Astrocyte (in vitro differentiated cells and primary cell): ENCODE results near the gene TRIAP1. TPM values are rescaled to one million over a fixed set of nuclear protein-coding genes. Genes with fewer than 3 reads are reported as not detected.
A peak's percentile ranks its signal among the peaks of the same experiment; 100 is the strongest.

ENCODE experiments used
- DNase-seq: peaks from one replicate; pipeline ENCODE4 v3.0.0-alpha.2; 2010; ENCODE audit warnings: low read depth
- FAIRE-seq: peaks from 2 replicates; lab custom pipeline; 2011; peaks lifted over from hg19 to GRCh38; lab: Jason Lieb, UNC
- H2AFZ ChIP-seq: 2 replicates; pipeline ENCODE4 v1.6.0; 2012; ENCODE audit warnings: low read depth, low read length, inconsistent platforms
- H3K27ac ChIP-seq: 2 replicates; pipeline ENCODE4 v1.5.1; 2011; ENCODE audit warnings: low read depth, low read length, inconsistent platforms
- H3K27me3 ChIP-seq: 2 replicates; pipeline ENCODE4 v1.6.0; 2011; ENCODE audit warnings: low read length, inconsistent platforms; ENCODE audit not compliant: insufficient read depth
- H3K36me3 ChIP-seq: 2 replicates; pipeline ENCODE4 v1.5.1; 2011; ENCODE audit warnings: low read length, inconsistent platforms; ENCODE audit not compliant: insufficient read depth
- H3K4me1 ChIP-seq: 2 replicates; pipeline ENCODE4 v1.5.1; 2011; ENCODE audit warnings: low read length, inconsistent platforms; ENCODE audit not compliant: insufficient read depth
- H3K4me2 ChIP-seq: 2 replicates; pipeline ENCODE4 v1.6.0; 2012; ENCODE audit warnings: low read length, inconsistent platforms
- H3K4me3 ChIP-seq: 2 replicates; pipeline ENCODE4 v1.5.1; 2011; ENCODE audit warnings: low read depth, mild to moderate bottlenecking, low read length, inconsistent platforms; ENCODE audit not compliant: insufficient read depth
- H3K79me2 ChIP-seq: 2 replicates; pipeline ENCODE4 v1.6.0; 2012; ENCODE audit warnings: mild to moderate bottlenecking, low read length, inconsistent platforms; ENCODE audit not compliant: insufficient read depth
- H3K9ac ChIP-seq: 2 replicates; pipeline ENCODE4 v1.6.0; 2012; ENCODE audit warnings: mild to moderate bottlenecking, low read length, inconsistent platforms
- H3K9me3 ChIP-seq: 2 replicates; pipeline ENCODE4 v1.5.1; 2012; ENCODE audit warnings: low read depth, mild to moderate bottlenecking, low read length, inconsistent platforms; ENCODE audit not compliant: insufficient read depth
- H4K20me1 ChIP-seq: 2 replicates; pipeline ENCODE4 v1.6.0; 2012; ENCODE audit warnings: low read length, inconsistent platforms; ENCODE audit not compliant: insufficient read depth
- H3K27ac Mint-ChIP-seq: one replicate; pipeline ENCODE4 v1.8.0; 2021; ENCODE audit warnings: mild to moderate bottlenecking, mixed read lengths; ENCODE audit not compliant: unreplicated experiment
- H3K27me3 Mint-ChIP-seq: one replicate; pipeline ENCODE4 v1.8.0; 2021; ENCODE audit warnings: low read depth, mixed read lengths; ENCODE audit not compliant: unreplicated experiment
- H3K36me3 Mint-ChIP-seq: one replicate; pipeline ENCODE4 v1.8.0; 2021; ENCODE audit warnings: low read depth, mixed read lengths; ENCODE audit not compliant: unreplicated experiment
- H3K4me1 Mint-ChIP-seq: one replicate; pipeline ENCODE4 v1.8.0; 2021; ENCODE audit warnings: low read depth, mixed read lengths; ENCODE audit not compliant: unreplicated experiment
- H3K4me3 Mint-ChIP-seq: one replicate; pipeline ENCODE4 v1.8.0; 2021; ENCODE audit warnings: mild to moderate bottlenecking, moderate library complexity, mixed read lengths; ENCODE audit not compliant: unreplicated experiment
- H3K9me3 Mint-ChIP-seq: one replicate; pipeline ENCODE4 v1.8.0; 2021; ENCODE audit warnings: mild to moderate bottlenecking, mixed read lengths; ENCODE audit not compliant: unreplicated experiment
- EZH2 ChIP-seq: IDR thresholded peaks from 2 replicates; pipeline ENCODE4 v1.6.1; 2012; ENCODE audit warnings: mild to moderate bottlenecking, low read length, inconsistent platforms; ENCODE audit not compliant: insufficient read depth
- total RNA-seq: library from RNA; stranded (reverse); gene quantifications from 2 replicates; pipeline ENCODE4 v1.2.1, GENCODE V29; 2021
- TF ChIP-seq, protein P1 (sequence below): IDR thresholded peaks from 2 replicates; pipeline ENCODE4 v1.5.1; 2011; ENCODE audit warnings: low read depth, mild to moderate bottlenecking, inconsistent platforms, low read length, moderate library complexity; ENCODE audit not compliant: insufficient read depth

TRIAP1 gene
- total RNA-seq, 1 donor from 2014 or later = 54.0 TPM

DNA sequence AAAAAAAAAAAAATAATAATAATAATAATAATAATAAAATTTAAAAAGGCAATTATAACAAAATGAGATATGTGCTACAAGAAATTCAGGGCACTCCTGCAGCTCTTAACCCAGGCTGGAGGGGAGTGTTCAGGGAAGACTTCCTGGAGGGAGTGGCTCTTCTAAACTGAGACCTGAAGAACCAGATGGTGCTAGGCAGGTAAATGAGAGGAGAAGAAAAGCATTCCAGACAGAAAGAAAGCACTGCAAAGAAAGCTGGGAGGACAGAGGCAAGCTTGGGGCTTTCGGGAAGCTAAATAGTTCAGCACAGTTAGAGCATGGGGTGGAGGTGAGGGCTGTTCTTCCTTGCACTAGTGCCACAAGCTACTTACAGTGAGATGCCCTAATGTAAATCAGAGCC lies 33.3 kb upstream of the TRIAP1 start:
- H2AFZ ChIP-seq = no peak overlapping the region
- no peak for FAIRE-seq
- DNase-seq = no peak
- peaks cover 5% of the 10 kb centered on the region for H3K4me1 ChIP-seq
- H3K9ac ChIP-seq = no peak overlapping the region
- no peak overlapping the region for H3K4me3 Mint-ChIP-seq
- peaks cover 5% of the 10 kb centered on the region for H4K20me1 ChIP-seq
- peaks cover 16% of the 10 kb centered on the region for H3K4me1 Mint-ChIP-seq
- peaks cover 8% of the 10 kb centered on the region for H3K36me3 Mint-ChIP-seq
- H3K9me3 ChIP-seq = no peaks in the 10 kb centered on the region
- no peaks in the 10 kb centered on the region for H3K27me3 Mint-ChIP-seq
- H3K9me3 Mint-ChIP-seq = no peaks in the 10 kb centered on the region
- H3K27ac Mint-ChIP-seq = no peak overlapping the region
- H3K79me2 ChIP-seq = peaks cover 4% of the 10 kb centered on the region
- no peaks in the 10 kb centered on the region for H3K36me3 ChIP-seq
- no peak overlapping the region for H3K27ac ChIP-seq
- H3K4me3 ChIP-seq = no peak overlapping the region
- TF ChIP-seq, protein P1, sequence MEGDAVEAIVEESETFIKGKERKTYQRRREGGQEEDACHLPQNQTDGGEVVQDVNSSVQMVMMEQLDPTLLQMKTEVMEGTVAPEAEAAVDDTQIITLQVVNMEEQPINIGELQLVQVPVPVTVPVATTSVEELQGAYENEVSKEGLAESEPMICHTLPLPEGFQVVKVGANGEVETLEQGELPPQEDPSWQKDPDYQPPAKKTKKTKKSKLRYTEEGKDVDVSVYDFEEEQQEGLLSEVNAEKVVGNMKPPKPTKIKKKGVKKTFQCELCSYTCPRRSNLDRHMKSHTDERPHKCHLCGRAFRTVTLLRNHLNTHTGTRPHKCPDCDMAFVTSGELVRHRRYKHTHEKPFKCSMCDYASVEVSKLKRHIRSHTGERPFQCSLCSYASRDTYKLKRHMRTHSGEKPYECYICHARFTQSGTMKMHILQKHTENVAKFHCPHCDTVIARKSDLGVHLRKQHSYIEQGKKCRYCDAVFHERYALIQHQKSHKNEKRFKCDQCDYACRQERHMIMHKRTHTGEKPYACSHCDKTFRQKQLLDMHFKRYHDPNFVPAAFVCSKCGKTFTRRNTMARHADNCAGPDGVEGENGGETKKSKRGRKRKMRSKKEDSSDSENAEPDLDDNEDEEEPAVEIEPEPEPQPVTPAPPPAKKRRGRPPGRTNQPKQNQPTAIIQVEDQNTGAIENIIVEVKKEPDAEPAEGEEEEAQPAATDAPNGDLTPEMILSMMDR = no peak
- no peak for TF ChIP-seq EZH2
- H3K4me2 ChIP-seq = no peak overlapping the region
- no peaks in the 10 kb centered on the region for H3K27me3 ChIP-seq

DNA sequence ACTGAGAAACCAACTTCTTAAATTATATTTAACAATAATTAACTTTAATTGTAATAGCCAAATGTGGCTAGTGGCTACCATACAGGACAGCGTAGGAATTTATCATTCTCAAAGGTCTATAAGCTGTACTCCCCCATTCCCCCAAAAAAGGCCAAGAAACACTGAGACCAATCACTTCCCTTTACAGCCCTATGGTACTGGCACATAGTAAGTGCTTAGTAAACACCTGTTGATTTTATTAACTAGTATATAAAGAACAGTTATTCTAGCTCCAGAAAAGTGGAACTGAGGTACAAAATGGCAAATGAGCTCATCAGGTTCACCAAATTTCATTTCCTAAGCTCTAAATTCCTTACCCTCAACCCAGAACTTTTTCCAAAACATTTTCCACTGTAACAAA lies 29.5 kb upstream of the TRIAP1 start:
- Histone ChIP-seq H2AFZ (no peak overlapping the region), H3K36me3 (no peaks in the 10 kb centered on the region), H3K27ac (no peak overlapping the region), H3K4me2 (no peak overlapping the region), H3K9me3 (no peaks in the 10 kb centered on the region), H3K79me2 (peaks cover 16% of the 10 kb centered on the region), H3K4me3 (no peak overlapping the region), H3K9ac (no peak overlapping the region), H3K27me3 (no peaks in the 10 kb centered on the region), H3K4me1 (peaks cover 8% of the 10 kb centered on the region), H4K20me1 (peaks cover 15% of the 10 kb centered on the region)
- Mint-ChIP-seq H3K27me3 (no peaks in the 10 kb centered on the region), H3K4me1 (peaks cover 28% of the 10 kb centered on the region), H3K27ac (no peak overlapping the region), H3K9me3 (no peaks in the 10 kb centered on the region), H3K36me3 (no peaks in the 10 kb centered on the region), H3K4me3 (no peak overlapping the region)
- FAIRE-seq (no peak), DNase-seq (no peak)
- TF ChIP-seq, protein P1 = no peak
- no peak for TF ChIP-seq EZH2

DNA sequence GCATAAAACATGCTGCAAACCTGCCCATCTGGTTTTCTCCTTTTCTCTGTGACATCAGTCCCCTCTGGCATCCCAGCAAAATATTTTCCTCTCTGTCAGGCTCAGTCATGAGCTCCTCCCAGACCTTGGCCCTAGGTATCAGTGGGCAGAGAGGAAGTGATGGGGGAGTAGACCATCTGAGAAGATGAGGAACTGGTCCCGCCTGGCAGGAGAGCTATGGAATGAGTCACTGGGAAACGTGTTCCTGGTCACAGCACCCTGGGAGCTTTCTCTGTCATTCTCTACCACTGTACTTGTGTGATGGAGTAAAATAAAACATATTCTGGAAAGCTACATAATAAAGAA lies 28.4 kb upstream of the TRIAP1 start:
- Histone ChIP-seq H3K27ac (no peak overlapping the region), H3K9ac (no peak overlapping the region), H3K9me3 (no peaks in the 10 kb centered on the region), H2AFZ (no peak overlapping the region), H3K4me3 (no peak overlapping the region), H4K20me1 (peaks cover 12% of the 10 kb centered on the region), H3K27me3 (no peaks in the 10 kb centered on the region), H3K4me1 (peaks cover 8% of the 10 kb centered on the region), H3K36me3 (no peaks in the 10 kb centered on the region), H3K4me2 (peak overlapping the region; percentile 62), H3K79me2 (peaks cover 26% of the 10 kb centered on the region)
- Mint-ChIP-seq H3K4me1 (peaks cover 31% of the 10 kb centered on the region), H3K27ac (peak overlapping the region; percentile 68), H3K27me3 (no peaks in the 10 kb centered on the region), H3K4me3 (peak overlapping the region; percentile 65), H3K36me3 (no peaks in the 10 kb centered on the region), H3K9me3 (no peaks in the 10 kb centered on the region)
- peak; percentile 65 for DNase-seq
- TF ChIP-seq EZH2 = no peak
- TF ChIP-seq, protein P1 = no peak
- no peak for FAIRE-seq
